Suprapubic skin (tissue), 4 donors: Measurements from ENCODE around the gene ABCB11. TPM values are rescaled to one million over a fixed set of nuclear protein-coding genes. Genes with fewer than 3 reads are reported as not detected.
"Not testable (repeated sequence)": the region's sequence is repeated elsewhere in the genome, so short reads cannot be mapped to it uniquely, and the experiment has no call there.

Source experiments
- DNase-seq, 2 donors: peaks; one replicate each; pipeline ENCODE4 v3.0.0-alpha.2; 2019; ENCODE audit warnings: low spot score in 2 of 2
- H3K27ac ChIP-seq: fragments of 200-600 bp; sonication (generic); one replicate; pipeline ENCODE4 v1.5.1; 2019
- H3K27me3 ChIP-seq: fragments of 200-600 bp; sonication (generic); one replicate; pipeline ENCODE4 v1.5.1; 2019
- H3K36me3 ChIP-seq: fragments of 200-600 bp; sonication (generic); one replicate; pipeline ENCODE4 v1.5.1; 2019
- H3K4me1 ChIP-seq: fragments of 200-600 bp; sonication (generic); one replicate; pipeline ENCODE4 v1.5.1; 2019
- H3K4me3 ChIP-seq: fragments of 200-600 bp; sonication (generic); one replicate; pipeline ENCODE4 v1.5.1; 2019; ENCODE audit warnings: mild to moderate bottlenecking
- H3K9me3 ChIP-seq: fragments of 200-600 bp; sonication (generic); one replicate; pipeline ENCODE4 v1.5.1; 2019
- EP300 ChIP-seq: sonication (generic); formaldehyde crosslinking; IDR thresholded peaks from one replicate; pipeline ENCODE4 v1.6.1; 2017; ENCODE audit warnings: antibody characterized with exemption
- POLR2A ChIP-seq, 2 donors: fragments of 450-650 bp; IDR thresholded peaks; one replicate each; pipeline ENCODE4 v1.6.1; 2017; ENCODE audit warnings: antibody characterized with exemption in 2 of 2, mild to moderate bottlenecking in 2 of 2, moderate library complexity in 2 of 2
- POLR2AphosphoS5 ChIP-seq, 3 donors: sonication (generic); formaldehyde crosslinking; IDR thresholded peaks; one replicate each; pipeline ENCODE4 v1.6.1; 2017; ENCODE audit warnings: antibody characterized with exemption in 3 of 3
- WGBS: methylation state at CpG from one replicate; pipeline ENCODE4 v1.1.5; 2018; 5-methylcytosine and 5-hydroxymethylcytosine counted together
- total RNA-seq, 4 donors: library from RNA; depleted of rRNA; stranded (reverse); fragments of >200 nt; gene quantifications; one replicate each; pipeline ENCODE4 v1.1.0, GENCODE V29; 2016
- TF ChIP-seq, protein P1 (sequence below), 2 donors: fragments of 200-600 bp in 1 of 2; fragments of 450-650 bp in 1 of 2; sonication (generic) in 1 of 2; IDR thresholded peaks; one replicate each; pipeline ENCODE4 v1.5.1; 2016 to 2019; ENCODE audit warnings: antibody characterized with exemption in 2 of 2, mild to moderate bottlenecking in 1 of 2, moderate library complexity in 1 of 2

The ABCB11 gene
- total RNA-seq, 4 donors from 2014 or later: 0.21 to 1.7 (median 0.28) TPM

DNA sequence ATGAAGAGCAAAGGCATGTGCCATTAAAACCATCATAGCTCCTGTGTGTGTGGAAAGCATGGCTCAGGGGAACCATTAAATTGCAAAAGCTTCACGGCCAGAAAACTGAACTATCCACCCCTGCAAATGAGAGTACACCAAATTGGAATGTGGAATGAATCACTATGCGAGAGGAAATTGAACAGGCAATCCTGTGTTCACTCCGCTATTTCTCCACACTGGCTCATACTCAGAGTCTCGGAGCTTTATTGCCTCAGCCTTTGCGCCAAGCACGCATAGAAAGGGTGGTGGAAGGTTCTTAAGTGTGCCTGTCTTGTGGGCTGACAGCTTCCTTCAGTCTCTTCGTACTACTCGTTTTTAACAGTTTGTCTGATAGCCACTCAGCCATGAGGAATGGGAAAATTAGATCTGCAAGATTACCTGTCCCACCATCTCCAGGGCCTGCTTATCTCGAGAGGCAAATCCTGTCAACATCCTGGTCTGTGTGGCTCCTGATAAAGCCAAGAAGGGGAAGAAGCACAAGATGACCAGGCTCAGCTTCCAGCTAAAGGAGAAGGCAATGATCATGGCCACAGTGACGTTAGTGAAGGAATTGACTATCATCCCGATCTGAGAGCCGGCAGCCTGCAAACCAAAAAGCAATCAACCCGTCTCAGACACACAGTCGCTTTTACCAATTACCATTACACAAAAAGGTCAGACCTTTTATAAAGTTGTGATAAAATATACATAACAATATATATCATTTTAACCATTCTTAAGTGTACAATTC, 95.1 kb downstream of the ABCB11 start:
- H3K27me3 ChIP-seq: no peaks in the 10 kb centered on the region
- H3K4me3 ChIP-seq: no peak overlapping the region
- H3K9me3 ChIP-seq: no peaks in the 10 kb centered on the region
- WGBS: 86% methylated on average over 14 of the region's 14 CpGs
- DNase-seq: no peak
- no peak for TF ChIP-seq EP300
- no peak for TF ChIP-seq POLR2A (IDR thresholded peaks at IDR 0.05)
- TF ChIP-seq, protein P1, sequence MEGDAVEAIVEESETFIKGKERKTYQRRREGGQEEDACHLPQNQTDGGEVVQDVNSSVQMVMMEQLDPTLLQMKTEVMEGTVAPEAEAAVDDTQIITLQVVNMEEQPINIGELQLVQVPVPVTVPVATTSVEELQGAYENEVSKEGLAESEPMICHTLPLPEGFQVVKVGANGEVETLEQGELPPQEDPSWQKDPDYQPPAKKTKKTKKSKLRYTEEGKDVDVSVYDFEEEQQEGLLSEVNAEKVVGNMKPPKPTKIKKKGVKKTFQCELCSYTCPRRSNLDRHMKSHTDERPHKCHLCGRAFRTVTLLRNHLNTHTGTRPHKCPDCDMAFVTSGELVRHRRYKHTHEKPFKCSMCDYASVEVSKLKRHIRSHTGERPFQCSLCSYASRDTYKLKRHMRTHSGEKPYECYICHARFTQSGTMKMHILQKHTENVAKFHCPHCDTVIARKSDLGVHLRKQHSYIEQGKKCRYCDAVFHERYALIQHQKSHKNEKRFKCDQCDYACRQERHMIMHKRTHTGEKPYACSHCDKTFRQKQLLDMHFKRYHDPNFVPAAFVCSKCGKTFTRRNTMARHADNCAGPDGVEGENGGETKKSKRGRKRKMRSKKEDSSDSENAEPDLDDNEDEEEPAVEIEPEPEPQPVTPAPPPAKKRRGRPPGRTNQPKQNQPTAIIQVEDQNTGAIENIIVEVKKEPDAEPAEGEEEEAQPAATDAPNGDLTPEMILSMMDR (IDR thresholded peaks at IDR 0.05): no peak
- H3K36me3 ChIP-seq: no peaks in the 10 kb centered on the region
- no peak overlapping the region for H3K27ac ChIP-seq
- no peaks in the 10 kb centered on the region for H3K4me1 ChIP-seq

DNA sequence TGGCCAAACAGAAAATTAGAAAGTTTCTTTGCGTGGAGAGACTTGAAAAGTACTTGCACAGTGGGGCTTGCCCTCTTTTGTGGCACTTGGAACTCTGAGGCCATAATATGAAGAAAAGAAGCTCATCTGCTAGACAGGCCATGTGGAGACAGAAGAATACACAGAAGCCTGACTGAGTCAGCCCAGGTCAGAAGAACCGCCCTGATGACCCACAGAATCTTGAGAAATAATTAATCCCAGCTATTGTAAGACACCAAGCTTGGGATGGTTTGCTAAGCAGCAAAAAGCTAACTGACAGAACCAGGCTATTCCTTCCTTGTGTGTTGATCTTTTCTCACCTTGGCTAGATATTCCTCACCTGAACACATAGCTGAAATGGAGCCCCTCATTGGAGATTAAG, 96.3 kb downstream of the ABCB11 start:
- no peak for DNase-seq
- TF ChIP-seq, protein P1 (IDR thresholded peaks at IDR 0.05): no peak
- TF ChIP-seq POLR2AphosphoS5 (IDR thresholded peaks at IDR 0.05): no peak
- TF ChIP-seq EP300: no peak
- no peak for TF ChIP-seq POLR2A (IDR thresholded peaks at IDR 0.05)
- Histone ChIP-seq H3K27me3 (no peaks in the 10 kb centered on the region), H3K36me3 (no peaks in the 10 kb centered on the region), H3K4me3 (no peak overlapping the region), H3K27ac (no peak overlapping the region), H3K9me3 (no peaks in the 10 kb centered on the region), H3K4me1 (no peaks in the 10 kb centered on the region)
- 92% methylated on average over 2 of the region's 2 CpGs for WGBS

DNA sequence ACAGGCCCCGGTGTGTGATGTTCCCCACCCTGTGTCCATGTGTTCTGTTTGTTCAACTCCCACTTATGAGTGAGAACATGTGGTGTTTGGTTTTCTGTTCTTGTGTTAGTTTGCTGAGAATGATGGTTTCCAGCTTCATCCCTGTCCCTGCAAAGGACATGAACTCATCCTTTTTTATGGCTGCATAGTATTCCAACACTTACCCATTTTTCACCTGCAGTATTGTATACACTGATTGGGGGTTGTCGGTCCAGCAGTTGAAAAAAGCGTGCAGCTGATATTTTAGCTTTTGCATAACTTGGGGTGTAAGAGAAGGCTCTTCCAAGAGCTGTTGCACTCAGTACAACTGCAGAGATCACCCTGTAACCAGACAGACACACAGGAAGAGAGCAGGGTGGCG, 99.0 kb downstream of the ABCB11 start:
- H3K9me3 ChIP-seq, H3K4me3 ChIP-seq, DNase-seq, H3K27ac ChIP-seq, H3K27me3 ChIP-seq, H3K36me3 ChIP-seq, H3K4me1 ChIP-seq: not testable (repeated sequence)
- 89% methylated on average over 4 of the region's 4 CpGs for WGBS

DNA sequence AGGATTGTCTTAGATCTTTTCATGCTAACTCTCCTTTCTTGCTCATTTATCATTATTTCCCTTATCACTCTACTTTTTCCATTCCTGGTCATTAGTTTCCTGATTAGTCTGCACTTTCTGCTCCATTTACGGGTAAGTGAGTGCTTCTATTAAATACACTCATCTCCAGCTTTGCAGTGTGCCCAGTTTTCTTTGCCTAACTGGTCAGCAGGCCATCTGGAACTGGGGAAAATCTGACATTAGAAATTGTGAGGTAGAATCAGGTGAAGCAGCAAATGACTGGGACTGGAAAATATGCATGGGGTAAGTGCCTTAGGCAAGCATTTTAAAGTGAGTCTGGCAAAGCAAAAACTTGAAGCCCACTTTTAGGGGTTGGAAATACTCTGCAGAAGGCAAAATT, 100.9 kb downstream of the ABCB11 start:
- Histone ChIP-seq H3K27ac (no peak overlapping the region), H3K4me1 (no peaks in the 10 kb centered on the region), H3K4me3 (no peak overlapping the region), H3K36me3 (no peaks in the 10 kb centered on the region), H3K27me3 (no peaks in the 10 kb centered on the region), H3K9me3 (no peaks in the 10 kb centered on the region)
- WGBS: 81% methylated on average over 1 of the region's 1 CpG
- TF ChIP-seq POLR2AphosphoS5 (IDR thresholded peaks at IDR 0.05): no peak
- TF ChIP-seq, protein P1 (IDR thresholded peaks at IDR 0.05): no peak
- TF ChIP-seq EP300: no peak
- TF ChIP-seq POLR2A (IDR thresholded peaks at IDR 0.05): no peak
- DNase-seq: no peak

DNA sequence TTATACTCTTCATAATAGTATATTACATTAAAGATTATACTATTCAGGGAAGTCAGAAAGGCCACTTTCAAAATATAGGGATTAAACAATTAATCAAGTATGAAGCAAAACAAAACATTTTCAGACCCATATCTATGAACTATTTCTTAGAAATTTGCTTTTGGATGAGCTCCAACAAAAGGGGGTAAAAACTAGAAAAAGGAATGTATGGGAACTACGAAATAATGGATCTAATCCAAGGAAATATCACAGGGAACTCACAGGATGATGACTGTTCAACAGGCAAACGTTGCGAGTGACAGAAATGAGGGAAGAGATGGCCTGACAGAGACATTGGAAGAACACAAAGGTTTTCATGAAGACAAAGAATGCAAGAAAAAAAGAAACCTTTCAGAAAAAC, 102.1 kb downstream of the ABCB11 start:
- no peak for DNase-seq
- Histone ChIP-seq H3K4me1 (no peaks in the 10 kb centered on the region), H3K27ac (no peak overlapping the region), H3K9me3 (no peaks in the 10 kb centered on the region), H3K27me3 (no peaks in the 10 kb centered on the region), H3K4me3 (no peak overlapping the region), H3K36me3 (no peaks in the 10 kb centered on the region)
- 59% methylated on average over 3 of the region's 3 CpGs for WGBS
- TF ChIP-seq POLR2AphosphoS5 (IDR thresholded peaks at IDR 0.05): no peak
- TF ChIP-seq POLR2A (IDR thresholded peaks at IDR 0.05): no peak
- no peak for TF ChIP-seq EP300
- TF ChIP-seq, protein P1 (IDR thresholded peaks at IDR 0.05): no peak
